ENCODE results near the gene TMBIM4.

- TF ChIP-seq, protein P1, sequence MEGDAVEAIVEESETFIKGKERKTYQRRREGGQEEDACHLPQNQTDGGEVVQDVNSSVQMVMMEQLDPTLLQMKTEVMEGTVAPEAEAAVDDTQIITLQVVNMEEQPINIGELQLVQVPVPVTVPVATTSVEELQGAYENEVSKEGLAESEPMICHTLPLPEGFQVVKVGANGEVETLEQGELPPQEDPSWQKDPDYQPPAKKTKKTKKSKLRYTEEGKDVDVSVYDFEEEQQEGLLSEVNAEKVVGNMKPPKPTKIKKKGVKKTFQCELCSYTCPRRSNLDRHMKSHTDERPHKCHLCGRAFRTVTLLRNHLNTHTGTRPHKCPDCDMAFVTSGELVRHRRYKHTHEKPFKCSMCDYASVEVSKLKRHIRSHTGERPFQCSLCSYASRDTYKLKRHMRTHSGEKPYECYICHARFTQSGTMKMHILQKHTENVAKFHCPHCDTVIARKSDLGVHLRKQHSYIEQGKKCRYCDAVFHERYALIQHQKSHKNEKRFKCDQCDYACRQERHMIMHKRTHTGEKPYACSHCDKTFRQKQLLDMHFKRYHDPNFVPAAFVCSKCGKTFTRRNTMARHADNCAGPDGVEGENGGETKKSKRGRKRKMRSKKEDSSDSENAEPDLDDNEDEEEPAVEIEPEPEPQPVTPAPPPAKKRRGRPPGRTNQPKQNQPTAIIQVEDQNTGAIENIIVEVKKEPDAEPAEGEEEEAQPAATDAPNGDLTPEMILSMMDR (conservative IDR thresholded peaks at IDR 0.05), result no peak
- no peak for TF ChIP-seq ZFX (IDR thresholded peaks at IDR 0.05)
Measured at GRCh38 chr12:66189889-66190288, 20.1 kb upstream of the TMBIM4 start.

Measured in C4-2B (cell line).